Measurements from ENCODE around the gene C10orf105. TPM values are rescaled to one million over a fixed set of nuclear protein-coding genes. Genes with fewer than 3 reads are reported as not detected.

The C10orf105 gene
- total and polyA plus RNA-seq, 2 of the 8 experiments (the other 6 are each of a cell fraction or from before 2014, with no cell fraction given): 0.71 to 0.73 TPM

- Histone ChIP-seq H2BK20ac (ENCODE audit: low read length) (no peak overlapping the region), H3K79me1 (ENCODE audit: low read depth, low read length) (no peaks in the 10 kb centered on the region), H3K4ac (replicated peaks; ENCODE audit: insufficient read length, low read depth, low read length) (no peak overlapping the region), H3K23ac (ENCODE audit: insufficient read length) (no peak overlapping the region), H3K14ac (ENCODE audit: insufficient read length) (no peak overlapping the region), H2AK5ac (ENCODE audit: low read depth, low read length) (no peak overlapping the region), H3K36me3 (ENCODE audit: control insufficient read depth in 2 of 4, insufficient read depth in 4 of 4, low read length in 3 of 4) (no peaks in the 10 kb centered on the region), H3K4me1 (replicated peaks in 1 of 4; ENCODE audit: control insufficient read depth in 3 of 4, insufficient read depth in 4 of 4, low read length in 3 of 4) (peaks cover 7 to 25% (median 9%) of the 10 kb centered on the region in 4 experiments), H4K8ac (ENCODE audit: extremely low read depth, insufficient read depth, low read length) (peak overlapping the region; percentile 18; the same call in 1 of the 2 replicates), H2BK5ac (ENCODE audit: low read depth, low read length) (0 out of 2 replicates have a peak overlapping the region, but pooled peaks have one; percentile 49), H2BK120ac (replicated peaks; ENCODE audit: low read depth, low read length) (no peak overlapping the region), H4K91ac (replicated peaks; ENCODE audit: insufficient read length, low read length) (peak overlapping the region; percentile 3), H2BK12ac (ENCODE audit: low read depth, low read length) (no peak overlapping the region), H2AFZ (ENCODE audit: low read length) (no peak overlapping the region), H3K27ac (ENCODE audit: low read depth, low read length) (no peak overlapping the region), H4K20me1 (replicated peaks in 1 of 2; ENCODE audit: control insufficient read depth in 1 of 2, insufficient read depth in 2 of 2, low read length in 2 of 2) (no peaks in the 10 kb centered on the region), H3K27me3 (replicated peaks in 1 of 4; ENCODE audit: control insufficient read depth in 3 of 4, extremely low read depth in 1 of 4, insufficient read depth in 3 of 4, low read length in 3 of 4) (no peaks in the 10 kb centered on the region; a peak in 1 of 7 replicates), H3K23me2 (ENCODE audit: low read depth, low read length) (no peaks in the 10 kb centered on the region), H3K4me3 (ENCODE audit: extremely low read depth in 1 of 4, insufficient read depth in 2 of 4, low read depth in 3 of 4, low read length in 4 of 4) (no peak overlapping the region), H3K4me2 (ENCODE audit: insufficient read depth in 1 of 2, low read depth in 2 of 2, low read length in 2 of 2) (no peak overlapping the region), H3K9me3 (ENCODE audit: insufficient read depth in 2 of 2, low read depth in 1 of 2, low read length in 1 of 2) (peaks cover 2 to 7% of the 10 kb centered on the region in 2 experiments; a peak in 1 of 4 replicates), H4K5ac (ENCODE audit: insufficient read length, low read depth, low read length) (no peak overlapping the region), H3K56ac (replicated peaks; ENCODE audit: insufficient read length, low read depth, low read length) (no peak overlapping the region), H2BK15ac (ENCODE audit: low read length) (peak overlapping the region; percentile 75; the same call in 1 of the 2 replicates), H3K79me2 (ENCODE audit: control insufficient read depth in 1 of 2, insufficient read depth in 2 of 2, low read length in 2 of 2) (no peaks in the 10 kb centered on the region), H3K18ac (ENCODE audit: extremely low read depth, low read length) (0 out of 2 replicates have a peak overlapping the region, but pooled peaks have one; percentile 6), H3K9ac (replicated peaks in 1 of 4; ENCODE audit: extremely low read depth in 1 of 4, low read depth in 3 of 4, low read length in 3 of 4) (no peak overlapping the region)
- WGBS, 2 experiments (ENCODE audit: extremely low coverage in 1 of 2, insufficient coverage in 1 of 2, insufficient read length in 1 of 2, insufficient replicate concordance in 2 of 2, low coverage in 1 of 2, low lambda C conversion rate in 2 of 2, missing lambda C conversion rate in 1 of 2): 86% methylated on average over 5 of the region's 5 CpGs; no CpG with 5 or more reads in 1 of the 2 experiments
- no peak for TF ChIP-seq RNF2 (IDR thresholded peaks at IDR 0.05; ENCODE audit: borderline replicate concordance, low read depth, low read length, missing control alignments, poor library complexity, severe bottlenecking)
- TF ChIP-seq SIN3A (conservative IDR thresholded peaks at IDR 0.05 in 1 of 2, IDR thresholded peaks at IDR 0.05 in 1 of 2; ENCODE audit: low read depth in 1 of 2, low read length in 2 of 2): no peak
- no peak for TF ChIP-seq TEAD4 (IDR thresholded peaks at IDR 0.05; ENCODE audit: low read depth, low read length)
- no peak for TF ChIP-seq NRF1 (IDR thresholded peaks at IDR 0.05; ENCODE audit: low read depth, low read length)
- TF ChIP-seq EP300 (IDR thresholded peaks at IDR 0.05; ENCODE audit: borderline replicate concordance in 1 of 2, low read depth in 2 of 2, low read length in 2 of 2): no peak
- TF ChIP-seq, protein P1, sequence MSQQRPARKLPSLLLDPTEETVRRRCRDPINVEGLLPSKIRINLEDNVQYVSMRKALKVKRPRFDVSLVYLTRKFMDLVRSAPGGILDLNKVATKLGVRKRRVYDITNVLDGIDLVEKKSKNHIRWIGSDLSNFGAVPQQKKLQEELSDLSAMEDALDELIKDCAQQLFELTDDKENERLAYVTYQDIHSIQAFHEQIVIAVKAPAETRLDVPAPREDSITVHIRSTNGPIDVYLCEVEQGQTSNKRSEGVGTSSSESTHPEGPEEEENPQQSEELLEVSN (IDR thresholded peaks at IDR 0.05): no peak
- TF ChIP-seq EZH2 (IDR thresholded peaks at IDR 0.05; ENCODE audit: low read depth, low read length, severe bottlenecking): no peak
- TF ChIP-seq CBX5 (IDR thresholded peaks at IDR 0.05; ENCODE audit: low read depth, low read length): no peak
- no peak for TF ChIP-seq NANOG (IDR thresholded peaks at IDR 0.05; ENCODE audit: insufficient read depth, low read depth, low read length, poor library complexity, severe bottlenecking)
- no peak for TF ChIP-seq PHF8 (conservative IDR thresholded peaks at IDR 0.05; ENCODE audit: low read depth, low read length)
- CTCF ChIA-PET (ENCODE audit: partially characterized antibody): interaction anchor here (0.7 to 5.5 kb wide), 17 partner anchors 8 to 369 kb away, joined by 3 to 63 read pairs (median 4); partner anchors contain the start of gene SLC29A3
- POLR2A ChIA-PET (ENCODE audit: partially characterized antibody): no interaction called here
- no peak for DNase-seq (ENCODE audit: low read depth in 1 of 2, low spot score in 2 of 2)
- FAIRE-seq: no peak
These were observed 32.5 kb downstream of the C10orf105 start for GRCh38 chr10:71687077-71687476.
